GM12873 (cell line): ENCODE measurements around the gene GABRG3.

ENCODE experiments used
- CTCF ChIP-seq: IDR thresholded peaks from 2 replicates; pipeline ENCODE4 v1.5.1; 2012; ENCODE audit warnings: low read depth, mild to moderate bottlenecking, moderate library complexity, low read length, control low read depth; ENCODE audit not compliant: insufficient read depth; ENCODE audit errors: missing control alignments

The GABRG3 gene

GRCh38 chr15:27054426-27054825 is 83.4 kb downstream of the GABRG3 start:
- TF ChIP-seq CTCF: no peak

GRCh38 chr15:27057904-27058645 is 87.1 kb downstream of the GABRG3 start:
- no peak for TF ChIP-seq CTCF

- no peak for TF ChIP-seq CTCF
Measured at GRCh38 chr15:27058939-27059338, 88.0 kb downstream of the GABRG3 start.

GRCh38 chr15:27059610-27060202 is 88.7 kb downstream of the GABRG3 start:
- peak; percentile 61 for TF ChIP-seq CTCF

GRCh38 chr15:27061739-27062138 is 90.8 kb downstream of the GABRG3 start:
- TF ChIP-seq CTCF: no peak

GRCh38 chr15:27062951-27063350 is 92.0 kb downstream of the GABRG3 start:
- no peak for TF ChIP-seq CTCF

GRCh38 chr15:27064080-27064479 is 93.1 kb downstream of the GABRG3 start:
- TF ChIP-seq CTCF: no peak
